Loucy (cell line): Measurements from ENCODE around the gene RPL3.

ENCODE experiments used
- H2AFZ ChIP-seq: fragments of 200-600 bp; sonication (generic); 2 replicates; pipeline ENCODE4 v1.6.0; 2016; ENCODE audit warnings: antibody characterized with exemption, mild to moderate bottlenecking, low read length, moderate library complexity
- H3F3A ChIP-seq: fragments of 200-600 bp; 2 replicates; pipeline ENCODE4 v1.6.0; 2016; ENCODE audit warnings: antibody characterized with exemption, low read depth, mild to moderate bottlenecking
- H3K27me3 ChIP-seq: fragments of 200-600 bp; sonication (generic); 2 replicates; pipeline ENCODE4 v1.6.1; 2014; ENCODE audit warnings: low read length, mild to moderate bottlenecking; ENCODE audit not compliant: insufficient read depth, poor library complexity, severe bottlenecking
- H3K36me3 ChIP-seq: fragments of 200-600 bp; sonication (generic); 2 replicates; pipeline ENCODE4 v1.6.1; 2016; ENCODE audit warnings: low read length; ENCODE audit not compliant: insufficient read depth
- H3K4me1 ChIP-seq: fragments of 200-600 bp; sonication (generic); 2 replicates; pipeline ENCODE4 v1.5.1; 2014; ENCODE audit warnings: low read length, mild to moderate bottlenecking; ENCODE audit not compliant: insufficient read depth, poor library complexity, severe bottlenecking
- H3K4me2 ChIP-seq: fragments of 200-600 bp; sonication (generic); 2 replicates; pipeline ENCODE4 v1.6.0; 2014; ENCODE audit warnings: antibody characterized with exemption, low read length, low read depth, mild to moderate bottlenecking; ENCODE audit not compliant: poor library complexity, severe bottlenecking
- H3K4me3 ChIP-seq: fragments of 200-600 bp; sonication (generic); 2 replicates; pipeline ENCODE4 v1.5.1; 2014; ENCODE audit warnings: low read length, mild to moderate bottlenecking, mixed read lengths; ENCODE audit not compliant: poor library complexity, severe bottlenecking
- H3K79me2 ChIP-seq: fragments of 200-600 bp; sonication (generic); 2 replicates; pipeline ENCODE4 v1.6.1; 2014; ENCODE audit warnings: low read length; ENCODE audit not compliant: insufficient read depth
- H3K9ac ChIP-seq: fragments of 200-600 bp; sonication (generic); 2 replicates; pipeline ENCODE4 v1.6.0; 2014; ENCODE audit warnings: mild to moderate bottlenecking, low read depth, low read length, moderate library complexity; ENCODE audit not compliant: poor library complexity, severe bottlenecking
- H3K9me2 ChIP-seq: fragments of 200-600 bp; sonication (generic); replicated peaks from 2 replicates; pipeline ENCODE4 v1.6.1; 2016; ENCODE audit warnings: low read depth, low read length, mixed read lengths
- H3K9me3 ChIP-seq: fragments of 200-600 bp; sonication (generic); 2 replicates; pipeline ENCODE4 v1.6.1; 2014; ENCODE audit warnings: mild to moderate bottlenecking, antibody characterized with exemption, low read length, low read depth; ENCODE audit not compliant: insufficient read depth
- H4K20me1 ChIP-seq: fragments of 200-600 bp; sonication (generic); 2 replicates; pipeline ENCODE4 v1.6.0; 2014; ENCODE audit warnings: antibody characterized with exemption, low read length, mild to moderate bottlenecking; ENCODE audit not compliant: insufficient read depth, poor library complexity, severe bottlenecking
- EZH2phosphoT487 ChIP-seq: fragments of 200-600 bp; IDR thresholded peaks from 2 replicates; pipeline ENCODE4 v1.6.1; 2018; ENCODE audit warnings: antibody characterized with exemption, mild to moderate bottlenecking, moderate library complexity, borderline replicate concordance
- TF ChIP-seq, protein P1 (sequence below): fragments of 200-600 bp; sonication (generic); conservative IDR thresholded peaks from 2 replicates; pipeline ENCODE4 v1.5.1; 2014; ENCODE audit warnings: mild to moderate bottlenecking, antibody characterized with exemption, low read length

RPL3 gene

DNA sequence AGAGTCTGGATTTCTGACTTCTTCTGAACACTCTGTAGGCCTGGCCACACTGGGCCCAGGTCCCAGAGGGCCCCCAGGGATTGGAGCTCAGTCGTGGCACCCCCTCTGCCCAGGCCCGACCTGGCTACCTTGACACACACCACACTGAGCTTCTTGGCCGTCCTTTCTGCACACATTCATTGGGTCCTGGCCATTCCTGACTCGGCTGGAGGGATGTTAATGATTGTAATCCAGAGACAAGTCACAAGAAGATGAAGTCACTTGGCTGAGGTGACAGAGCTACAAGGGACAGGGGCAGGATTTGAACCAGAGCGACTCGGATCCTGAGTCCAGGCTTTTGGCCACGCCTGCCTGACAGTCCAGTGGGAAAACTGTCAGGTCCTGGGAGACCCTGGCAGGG is 50.8 kb downstream of the RPL3 start:
- Histone ChIP-seq H3K27me3 (no peaks in the 10 kb centered on the region), H3K9ac (no peak overlapping the region), H3K9me2 (no peaks in the 10 kb centered on the region), H3K4me3 (no peak overlapping the region), H3K79me2 (no peaks in the 10 kb centered on the region), H4K20me1 (no peaks in the 10 kb centered on the region), H3K36me3 (no peaks in the 10 kb centered on the region), H3K4me2 (no peak overlapping the region), H3K4me1 (no peaks in the 10 kb centered on the region), H2AFZ (no peak overlapping the region), H3K9me3 (no peaks in the 10 kb centered on the region), H3F3A (no peaks in the 10 kb centered on the region)
- TF ChIP-seq EZH2phosphoT487 = no peak
- TF ChIP-seq, protein P1, sequence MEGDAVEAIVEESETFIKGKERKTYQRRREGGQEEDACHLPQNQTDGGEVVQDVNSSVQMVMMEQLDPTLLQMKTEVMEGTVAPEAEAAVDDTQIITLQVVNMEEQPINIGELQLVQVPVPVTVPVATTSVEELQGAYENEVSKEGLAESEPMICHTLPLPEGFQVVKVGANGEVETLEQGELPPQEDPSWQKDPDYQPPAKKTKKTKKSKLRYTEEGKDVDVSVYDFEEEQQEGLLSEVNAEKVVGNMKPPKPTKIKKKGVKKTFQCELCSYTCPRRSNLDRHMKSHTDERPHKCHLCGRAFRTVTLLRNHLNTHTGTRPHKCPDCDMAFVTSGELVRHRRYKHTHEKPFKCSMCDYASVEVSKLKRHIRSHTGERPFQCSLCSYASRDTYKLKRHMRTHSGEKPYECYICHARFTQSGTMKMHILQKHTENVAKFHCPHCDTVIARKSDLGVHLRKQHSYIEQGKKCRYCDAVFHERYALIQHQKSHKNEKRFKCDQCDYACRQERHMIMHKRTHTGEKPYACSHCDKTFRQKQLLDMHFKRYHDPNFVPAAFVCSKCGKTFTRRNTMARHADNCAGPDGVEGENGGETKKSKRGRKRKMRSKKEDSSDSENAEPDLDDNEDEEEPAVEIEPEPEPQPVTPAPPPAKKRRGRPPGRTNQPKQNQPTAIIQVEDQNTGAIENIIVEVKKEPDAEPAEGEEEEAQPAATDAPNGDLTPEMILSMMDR = no peak

DNA sequence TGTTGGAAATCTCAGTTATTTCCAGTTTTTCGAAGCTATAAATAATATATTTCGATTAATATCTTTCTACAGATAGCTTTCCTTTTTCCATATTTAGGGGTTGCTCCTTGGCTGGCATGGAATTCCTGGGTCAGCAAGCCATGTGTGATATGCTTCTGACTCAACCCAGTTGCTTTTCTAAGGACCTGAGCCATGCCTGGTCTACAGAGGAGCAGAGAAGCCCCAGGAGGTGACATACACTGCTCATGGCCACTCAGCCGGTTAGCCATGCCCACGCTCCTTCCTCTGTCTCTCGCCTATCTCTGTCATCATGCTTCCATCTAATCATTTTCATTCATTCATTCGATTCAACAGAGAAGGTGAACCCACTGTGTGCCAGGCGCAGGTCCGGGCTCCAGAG is 51.4 kb downstream of the RPL3 start:
- no peaks in the 10 kb centered on the region for H3K27me3 ChIP-seq

DNA sequence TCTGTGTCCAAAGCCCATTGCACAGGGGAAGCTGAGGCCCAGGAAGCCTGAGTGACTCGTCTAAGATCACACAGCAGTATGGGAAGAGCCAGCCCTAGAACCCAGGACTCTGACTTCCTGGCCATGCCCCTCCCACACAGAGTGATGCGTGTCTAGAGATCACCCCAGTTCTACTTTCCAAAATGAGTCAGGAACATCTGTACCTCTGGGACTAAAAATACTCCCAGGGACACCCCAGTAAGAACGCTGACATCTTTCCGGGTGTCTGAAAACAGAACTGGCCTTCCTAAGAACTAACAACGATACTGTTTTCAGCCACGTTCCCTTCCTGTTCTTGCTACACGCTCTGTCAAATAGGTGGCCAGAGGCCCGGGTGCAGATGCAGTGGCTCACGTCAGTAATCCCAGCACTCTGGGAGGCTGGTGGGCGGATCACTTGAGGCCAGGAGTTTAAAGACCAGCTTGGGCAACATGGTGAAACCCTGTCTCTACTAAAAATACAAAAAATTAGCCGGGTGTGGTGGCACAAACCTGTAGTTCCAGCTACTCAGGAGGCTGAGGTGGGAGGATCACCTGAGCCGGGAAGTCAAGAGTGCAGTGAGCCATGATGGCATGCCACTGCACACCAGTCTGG is 52.9 kb downstream of the RPL3 start:
- no peaks in the 10 kb centered on the region for H3K27me3 ChIP-seq
- H3K4me2 ChIP-seq = no peak overlapping the region

More for the DNA sequence above, 51.4 kb downstream of the RPL3 start:
- TF ChIP-seq, protein P1 = no peak
- Histone ChIP-seq H2AFZ (no peak overlapping the region), H3K9me3 (no peaks in the 10 kb centered on the region), H3K9me2 (no peaks in the 10 kb centered on the region), H3F3A (no peaks in the 10 kb centered on the region), H3K4me1 (no peaks in the 10 kb centered on the region), H3K36me3 (no peaks in the 10 kb centered on the region), H3K4me2 (no peak overlapping the region), H3K79me2 (no peaks in the 10 kb centered on the region), H3K4me3 (no peak overlapping the region), H4K20me1 (no peaks in the 10 kb centered on the region), H3K9ac (no peak overlapping the region)

More for the DNA sequence above, 52.9 kb downstream of the RPL3 start:
- no peaks in the 10 kb centered on the region for H3K9me2 ChIP-seq
- no peaks in the 10 kb centered on the region for H4K20me1 ChIP-seq
- no peaks in the 10 kb centered on the region for H3K9me3 ChIP-seq
- H3K9ac ChIP-seq = no peak overlapping the region
- no peaks in the 10 kb centered on the region for H3F3A ChIP-seq
- no peak overlapping the region for H2AFZ ChIP-seq
- no peaks in the 10 kb centered on the region for H3K36me3 ChIP-seq
- TF ChIP-seq EZH2phosphoT487 = no peak
- TF ChIP-seq, protein P1 = no peak
- H3K4me3 ChIP-seq = no peak overlapping the region
- no peaks in the 10 kb centered on the region for H3K4me1 ChIP-seq
- H3K79me2 ChIP-seq = no peaks in the 10 kb centered on the region
